DND-41 (cell line): Measurements from ENCODE around the gene IRGC.

ENCODE experiments used
- ATAC-seq: fragments of 200-7000 bp; cut with Tn5 transposase; 3 replicates; pipeline ENCODE4 v1.9.1; 2021; ENCODE audit warnings: low read depth; ENCODE audit not compliant: insufficient read depth
- DNase-seq: peaks from one replicate; pipeline ENCODE4 v3.0.0-alpha.2; 2020
- H2AFZ ChIP-seq: 2 replicates; pipeline ENCODE4 v1.6.0; 2012; ENCODE audit warnings: low read depth, low read length
- H3K27ac ChIP-seq: 2 replicates; pipeline ENCODE4 v1.5.1; 2012; ENCODE audit warnings: low read length, inconsistent platforms
- H3K27me3 ChIP-seq: fragments of 200-600 bp; sonication (generic); 2 replicates; pipeline ENCODE4 v1.6.0; 2012; ENCODE audit warnings: low read length, mild to moderate bottlenecking, inconsistent platforms; ENCODE audit not compliant: insufficient read depth, poor library complexity
- H3K36me3 ChIP-seq: 2 replicates; pipeline ENCODE4 v1.5.1; 2012; ENCODE audit warnings: low read length, inconsistent platforms; ENCODE audit not compliant: insufficient read depth
- H3K4me1 ChIP-seq: 2 replicates; pipeline ENCODE4 v1.5.1; 2012; ENCODE audit warnings: mild to moderate bottlenecking, low read length; ENCODE audit not compliant: insufficient read depth
- H3K4me2 ChIP-seq: 2 replicates; pipeline ENCODE4 v1.6.0; 2012; ENCODE audit warnings: mild to moderate bottlenecking, moderate library complexity, low read length, inconsistent platforms; ENCODE audit not compliant: insufficient read depth
- H3K4me3 ChIP-seq, 2 experiments: fragments of 200-600 bp in 1 of 2; shearing (Covaris generic) in 1 of 2; 2 replicates each; pipeline ENCODE4 v1.5.1; 2012 to 2016; ENCODE audit warnings: inconsistent platforms in 2 of 2, low read length in 2 of 2, mild to moderate bottlenecking in 2 of 2, low read depth in 1 of 2, moderate library complexity in 1 of 2
- H3K79me2 ChIP-seq: 2 replicates; pipeline ENCODE4 v1.6.0; 2012; ENCODE audit warnings: low read length, inconsistent platforms; ENCODE audit not compliant: insufficient read depth
- H3K9ac ChIP-seq: 2 replicates; pipeline ENCODE4 v1.6.0; 2012; ENCODE audit warnings: low read depth, mild to moderate bottlenecking, inconsistent platforms, low read length, moderate library complexity
- H3K9me3 ChIP-seq: 2 replicates; pipeline ENCODE4 v1.5.1; 2012; ENCODE audit warnings: low read length, moderate library complexity, mild to moderate bottlenecking, inconsistent platforms; ENCODE audit not compliant: insufficient read depth, severe bottlenecking
- H4K20me1 ChIP-seq: 2 replicates; pipeline ENCODE4 v1.6.0; 2012; ENCODE audit warnings: low read length; ENCODE audit not compliant: insufficient read depth
- EZH2 ChIP-seq: IDR thresholded peaks from 3 replicates; pipeline ENCODE4 v1.6.1; 2012; ENCODE audit warnings: borderline replicate concordance, low read depth, mild to moderate bottlenecking, moderate library complexity, low read length, inconsistent platforms; ENCODE audit not compliant: severe bottlenecking
- TF ChIP-seq, protein P1 (sequence below): IDR thresholded peaks from 2 replicates; pipeline ENCODE4 v1.5.1; 2012; ENCODE audit warnings: borderline replicate concordance, low read length, moderate library complexity, mild to moderate bottlenecking; ENCODE audit not compliant: poor library complexity, severe bottlenecking; ENCODE audit errors: extremely low read depth

Gene IRGC

DNA sequence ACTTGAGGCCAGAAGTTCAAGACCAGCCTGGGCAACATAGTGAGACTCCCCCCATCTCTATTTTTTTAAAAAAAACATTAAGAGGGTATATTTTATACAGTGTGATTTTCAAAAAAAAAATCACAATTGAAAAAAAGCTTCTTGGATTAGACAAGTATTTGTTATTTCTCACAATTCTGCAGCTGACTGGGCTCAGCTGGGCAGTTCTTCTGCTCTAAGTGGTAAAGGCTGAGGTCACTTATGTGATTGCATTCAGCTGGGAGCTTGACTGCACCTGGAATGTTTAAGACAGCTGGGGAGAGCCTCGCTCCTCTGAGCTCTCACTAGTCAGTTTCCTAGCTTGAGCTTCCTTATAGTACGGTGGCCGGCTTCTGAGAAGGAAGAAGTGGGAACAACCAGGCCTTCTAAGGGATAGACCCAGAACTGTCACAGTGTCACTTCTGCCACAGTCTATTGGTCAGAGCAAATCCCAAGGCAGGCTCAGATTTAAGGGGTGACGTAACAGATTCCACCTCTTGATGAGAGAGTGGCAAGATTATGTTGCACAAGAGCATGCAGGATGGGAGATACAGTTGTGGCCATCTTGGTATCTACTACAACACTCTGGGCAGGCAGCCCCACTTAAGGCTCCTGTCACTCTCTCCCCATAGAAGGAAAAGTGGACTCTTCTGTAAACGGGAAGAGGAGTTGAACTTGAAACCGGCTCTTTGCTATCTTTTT lies 19.7 kb upstream of the IRGC start:
- Histone ChIP-seq H3K36me3 (no peaks in the 10 kb centered on the region), H3K9me3 (peaks cover 7% of the 10 kb centered on the region), H4K20me1 (no peaks in the 10 kb centered on the region), H3K4me3 (no peak overlapping the region), H3K79me2 (no peaks in the 10 kb centered on the region), H3K27ac (no peak overlapping the region), H3K27me3 (peaks cover 4% of the 10 kb centered on the region), H3K9ac (no peak overlapping the region), H3K4me2 (no peak overlapping the region), H2AFZ (no peak overlapping the region), H3K4me1 (no peaks in the 10 kb centered on the region)
- no peak for TF ChIP-seq EZH2
- TF ChIP-seq, protein P1, sequence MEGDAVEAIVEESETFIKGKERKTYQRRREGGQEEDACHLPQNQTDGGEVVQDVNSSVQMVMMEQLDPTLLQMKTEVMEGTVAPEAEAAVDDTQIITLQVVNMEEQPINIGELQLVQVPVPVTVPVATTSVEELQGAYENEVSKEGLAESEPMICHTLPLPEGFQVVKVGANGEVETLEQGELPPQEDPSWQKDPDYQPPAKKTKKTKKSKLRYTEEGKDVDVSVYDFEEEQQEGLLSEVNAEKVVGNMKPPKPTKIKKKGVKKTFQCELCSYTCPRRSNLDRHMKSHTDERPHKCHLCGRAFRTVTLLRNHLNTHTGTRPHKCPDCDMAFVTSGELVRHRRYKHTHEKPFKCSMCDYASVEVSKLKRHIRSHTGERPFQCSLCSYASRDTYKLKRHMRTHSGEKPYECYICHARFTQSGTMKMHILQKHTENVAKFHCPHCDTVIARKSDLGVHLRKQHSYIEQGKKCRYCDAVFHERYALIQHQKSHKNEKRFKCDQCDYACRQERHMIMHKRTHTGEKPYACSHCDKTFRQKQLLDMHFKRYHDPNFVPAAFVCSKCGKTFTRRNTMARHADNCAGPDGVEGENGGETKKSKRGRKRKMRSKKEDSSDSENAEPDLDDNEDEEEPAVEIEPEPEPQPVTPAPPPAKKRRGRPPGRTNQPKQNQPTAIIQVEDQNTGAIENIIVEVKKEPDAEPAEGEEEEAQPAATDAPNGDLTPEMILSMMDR = no peak
- ATAC-seq = no peak
- no peak for DNase-seq

DNA sequence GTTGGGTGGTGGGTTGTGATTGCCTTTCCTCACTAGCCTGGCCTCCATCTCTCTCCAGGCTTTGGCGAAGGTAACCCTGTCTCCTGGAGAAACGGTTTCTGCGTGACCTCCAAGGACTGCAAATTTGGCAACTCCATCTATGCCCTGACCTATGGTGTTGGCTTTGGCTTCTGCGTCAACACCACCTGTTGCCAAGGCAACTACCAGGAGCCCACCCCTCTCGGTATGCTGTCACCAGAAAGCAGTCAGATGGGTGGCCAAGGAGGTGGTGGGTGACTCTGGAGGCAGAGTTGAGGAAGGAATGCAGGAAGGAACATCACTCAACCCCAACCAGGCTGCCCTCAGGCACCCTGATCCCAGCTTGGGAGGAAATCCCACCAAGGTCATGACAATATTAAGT lies 18.6 kb upstream of the IRGC start:
- DNase-seq = no peak
- H3K9me3 ChIP-seq = no peaks in the 10 kb centered on the region
- no peaks in the 10 kb centered on the region for H3K79me2 ChIP-seq
- no peak overlapping the region for H2AFZ ChIP-seq
- no peak for TF ChIP-seq EZH2
- TF ChIP-seq, protein P1 = no peak
- no peak overlapping the region for H3K4me3 ChIP-seq
- H3K4me1 ChIP-seq = no peaks in the 10 kb centered on the region
- H4K20me1 ChIP-seq = no peaks in the 10 kb centered on the region
- peaks cover 4% of the 10 kb centered on the region for H3K27me3 ChIP-seq
- ATAC-seq = no peak
- no peak overlapping the region for H3K4me2 ChIP-seq
- no peak overlapping the region for H3K27ac ChIP-seq
- no peak overlapping the region for H3K9ac ChIP-seq
- no peaks in the 10 kb centered on the region for H3K36me3 ChIP-seq

DNA sequence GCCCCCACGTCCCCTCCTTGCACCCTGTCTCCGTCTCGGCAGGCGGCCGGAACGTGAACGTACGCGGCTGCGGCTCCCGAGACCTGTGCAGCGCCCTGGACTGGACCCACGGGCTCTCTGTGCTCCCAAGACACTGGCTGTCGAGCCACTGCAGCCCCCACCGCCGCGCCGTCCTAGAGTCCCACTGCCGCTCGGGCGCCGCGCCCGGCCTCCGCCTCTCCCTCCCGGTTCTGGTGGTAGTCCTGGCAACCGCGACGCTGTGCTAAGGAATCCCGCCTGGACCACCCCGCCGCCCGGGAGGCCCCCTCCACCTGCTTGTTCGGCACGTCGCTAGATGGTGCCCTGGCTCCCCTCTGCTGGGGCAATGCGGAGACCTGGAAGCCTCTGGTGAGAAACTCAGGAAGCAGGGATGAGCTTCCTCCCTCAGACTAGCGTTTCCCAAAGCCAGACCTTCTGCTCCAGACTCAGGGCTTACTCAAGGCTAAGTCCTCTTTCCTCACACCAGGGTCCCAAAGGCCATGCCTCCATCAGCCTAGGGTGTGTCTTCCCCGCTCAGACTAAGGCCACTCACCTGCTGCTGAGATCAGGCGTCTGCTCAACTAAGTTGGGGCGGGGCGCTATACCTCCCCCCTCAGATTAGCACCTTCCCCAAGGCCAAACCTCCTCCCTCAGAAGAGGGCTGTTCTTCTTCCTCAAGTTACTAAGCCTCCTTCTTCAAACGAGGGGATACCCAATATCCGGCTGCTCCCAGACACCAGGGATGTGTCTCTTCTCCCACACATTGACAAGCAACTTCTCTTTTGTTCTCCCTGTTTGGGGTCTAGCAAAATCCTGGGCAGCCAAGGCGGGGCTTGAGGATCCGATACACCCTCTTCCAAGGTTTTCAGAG lies 16.1 kb upstream of the IRGC start:
- Histone ChIP-seq H3K9ac (no peak overlapping the region), H3K36me3 (no peaks in the 10 kb centered on the region), H3K4me3 (no peak overlapping the region), H3K9me3 (no peaks in the 10 kb centered on the region), H3K4me1 (no peaks in the 10 kb centered on the region), H3K27ac (no peak overlapping the region), H4K20me1 (no peaks in the 10 kb centered on the region), H3K27me3 (peaks cover 4% of the 10 kb centered on the region), H3K79me2 (no peaks in the 10 kb centered on the region), H3K4me2 (no peak overlapping the region), H2AFZ (no peak overlapping the region)
- ATAC-seq (no peak), DNase-seq (no peak)
- TF ChIP-seq, protein P1 = no peak
- TF ChIP-seq EZH2 = no peak
